ENCODE measurements around the gene SCMH1. TPM values are rescaled to one million over a fixed set of nuclear protein-coding genes. Genes with fewer than 3 reads are reported as not detected.

The SCMH1 gene
- total RNA-seq, 1 experiment from 2014 or later: 28.0 TPM

GRCh38 chr1:40998668-40999067 lies 243.4 kb downstream of the SCMH1 start:
- Histone ChIP-seq H3K4me1 (ENCODE audit: control insufficient read depth in 1 of 2, insufficient read depth in 2 of 2, low read length in 2 of 2) (peaks cover 12 to 20% of the 10 kb centered on the region in 2 experiments), H3K36me3 (ENCODE audit: control insufficient read depth in 1 of 2, insufficient read depth in 2 of 2, low read length in 2 of 2) (peaks cover 63 to 74% of the 10 kb centered on the region in 2 experiments), H3K27ac (ENCODE audit: low read depth, low read length) (no peak overlapping the region), H3K79me2 (ENCODE audit: insufficient read depth, low read length) (peaks cover 89% of the 10 kb centered on the region), H3K9me2 (ENCODE audit: insufficient read depth) (no peaks in the 10 kb centered on the region), H3K9ac (ENCODE audit: low read length) (no peak overlapping the region), H3K27me3 (ENCODE audit: insufficient read depth, low read length) (no peaks in the 10 kb centered on the region), H3K9me3 (ENCODE audit: control insufficient read depth in 1 of 2, insufficient read depth in 1 of 2, low read depth in 1 of 2, low read length in 2 of 2) (no peaks in the 10 kb centered on the region), H4K20me1 (ENCODE audit: insufficient read depth) (peaks cover 23% of the 10 kb centered on the region; the same call in 1 of the 2 replicates), H3K4me3 (replicated peaks in 1 of 2; ENCODE audit: low read depth in 1 of 2, low read length in 2 of 2) (no peak overlapping the region), H3K4me2 (ENCODE audit: low read length) (no peak overlapping the region), H2AFZ (ENCODE audit: low read depth, low read length, poor library complexity, severe bottlenecking) (no peak overlapping the region)
- CTCF ChIA-PET: no interaction called here
- ATAC-seq: no peak
- POLR2A ChIA-PET: no interaction called here
- RAD21 ChIA-PET (ENCODE audit: low non-redundant PET in 1 of 2, low total read pairs in 2 of 2, uncharacterized antibody in 2 of 2, unreplicated experiment in 2 of 2): no interaction called here
- TF ChIP-seq EZH2phosphoT487 (IDR thresholded peaks at IDR 0.05; ENCODE audit: borderline replicate concordance) (no peak), POLR2A (IDR thresholded peaks at IDR 0.05; ENCODE audit: borderline replicate concordance, extremely low read depth, insufficient read depth, insufficient read length) (no peak), ZFX (IDR thresholded peaks at IDR 0.05) (no peak), SRF (IDR thresholded peaks at IDR 0.05; ENCODE audit: low read depth) (no peak), TCF7L2 (IDR thresholded peaks at IDR 0.05; ENCODE audit: borderline replicate concordance, extremely low read depth, insufficient read depth, insufficient read length) (no peak), CTCF (IDR thresholded peaks at IDR 0.05 in 2 of 3, conservative IDR thresholded peaks at IDR 0.05 in 1 of 3; ENCODE audit: borderline replicate concordance in 1 of 3, insufficient read depth in 1 of 3, low read depth in 2 of 3, low read length in 2 of 3) (no peak)
- DNase-seq (ENCODE audit: low read depth, low spot score): no peak
- intact Hi-C loops (cut with micrococcal nuclease): no loop called here
- no TSS peak for BruUV-seq (replicated peaks)

- intact Hi-C loops (cut with micrococcal nuclease): no loop called here
- H3K27ac ChIP-seq (ENCODE audit: low read depth, low read length): no peak overlapping the region
- POLR2A ChIA-PET: no interaction called here
- TF ChIP-seq EGR1 (IDR thresholded peaks at IDR 0.05; ENCODE audit: low read depth) (no peak), EZH2phosphoT487 (IDR thresholded peaks at IDR 0.05; ENCODE audit: borderline replicate concordance) (no peak), ZBTB33 (IDR thresholded peaks at IDR 0.05; ENCODE audit: extremely low read depth, insufficient replicate concordance, low read length) (no peak), TCF7L2 (IDR thresholded peaks at IDR 0.05; ENCODE audit: borderline replicate concordance, extremely low read depth, insufficient read depth, insufficient read length) (no peak), POLR2A (IDR thresholded peaks at IDR 0.05; ENCODE audit: borderline replicate concordance, extremely low read depth, insufficient read depth, insufficient read length) (no peak), EZH2 (IDR thresholded peaks at IDR 0.05) (no peak), ZFX (IDR thresholded peaks at IDR 0.05) (no peak), RAD21 (IDR thresholded peaks at IDR 0.05; ENCODE audit: low read depth) (no peak), CTCF (IDR thresholded peaks at IDR 0.05 in 2 of 3, conservative IDR thresholded peaks at IDR 0.05 in 1 of 3; ENCODE audit: borderline replicate concordance in 1 of 3, insufficient read depth in 1 of 3, low read depth in 2 of 3, low read length in 2 of 3) (no peak), ATF3 (IDR thresholded peaks at IDR 0.05) (no peak), CEBPB (IDR thresholded peaks at IDR 0.05; ENCODE audit: low read depth) (no peak)
These were observed 245.0 kb downstream of the SCMH1 start for GRCh38 chr1:40997096-40997495.

More at GRCh38 chr1:40997096-40997495, 245.0 kb downstream of the SCMH1 start:
- ATAC-seq: no peak
- DNase-seq (ENCODE audit: low read depth, low spot score): no peak
- Histone ChIP-seq H3K79me2 (ENCODE audit: insufficient read depth, low read length) (peaks cover 95% of the 10 kb centered on the region), H3K4me2 (ENCODE audit: low read length) (no peak overlapping the region), H3K9ac (ENCODE audit: low read length) (no peak overlapping the region), H3K4me3 (replicated peaks in 1 of 2; ENCODE audit: low read depth in 1 of 2, low read length in 2 of 2) (no peak overlapping the region), H2AFZ (ENCODE audit: low read depth, low read length, poor library complexity, severe bottlenecking) (no peak overlapping the region), H3K27me3 (ENCODE audit: insufficient read depth, low read length) (no peaks in the 10 kb centered on the region), H3K36me3 (ENCODE audit: control insufficient read depth in 1 of 2, insufficient read depth in 2 of 2, low read length in 2 of 2) (peaks cover 65 to 77% of the 10 kb centered on the region in 2 experiments), H3K4me1 (ENCODE audit: control insufficient read depth in 1 of 2, insufficient read depth in 2 of 2, low read length in 2 of 2) (peaks cover 0 to 4% of the 10 kb centered on the region in 2 experiments; a peak in 2 of 4 replicates), H3K9me3 (ENCODE audit: control insufficient read depth in 1 of 2, insufficient read depth in 1 of 2, low read depth in 1 of 2, low read length in 2 of 2) (no peaks in the 10 kb centered on the region), H4K20me1 (ENCODE audit: insufficient read depth) (peaks cover 20% of the 10 kb centered on the region; the same call in 1 of the 2 replicates), H3K9me2 (ENCODE audit: insufficient read depth) (no peaks in the 10 kb centered on the region)
- CTCF ChIA-PET: interaction anchor here (1.7 kb wide), 1 partner anchor 147 kb away, joined by 3 read pairs; no protein-coding TSS in a partner anchor
- RAD21 ChIA-PET (ENCODE audit: low non-redundant PET in 1 of 2, low total read pairs in 2 of 2, uncharacterized antibody in 2 of 2, unreplicated experiment in 2 of 2): no interaction called here
- BruUV-seq (replicated peaks): no TSS peak
